ENCODE data around the gene MAP3K2.

Gene MAP3K2

DNA sequence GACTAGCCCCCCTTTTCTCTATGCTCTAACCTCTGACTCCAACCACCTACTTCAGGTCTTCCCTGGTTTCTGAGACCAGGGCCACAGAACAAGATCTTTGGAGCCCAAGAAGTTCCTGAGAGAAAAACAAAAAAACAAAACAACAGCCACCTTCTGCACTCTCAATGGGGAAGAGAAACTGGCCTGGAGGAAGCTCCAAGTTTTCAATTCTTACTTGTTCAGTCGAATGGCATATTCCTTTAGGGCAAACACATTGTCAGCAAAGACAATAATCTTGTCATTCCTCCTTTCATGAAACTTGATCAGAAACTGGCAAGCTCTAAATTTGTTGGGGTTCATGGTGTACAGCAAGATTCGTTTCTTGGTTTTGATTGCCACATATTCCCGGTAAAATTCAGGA, 108.8 kb downstream of the MAP3K2 start:
- no peak for DNase-seq

DNA sequence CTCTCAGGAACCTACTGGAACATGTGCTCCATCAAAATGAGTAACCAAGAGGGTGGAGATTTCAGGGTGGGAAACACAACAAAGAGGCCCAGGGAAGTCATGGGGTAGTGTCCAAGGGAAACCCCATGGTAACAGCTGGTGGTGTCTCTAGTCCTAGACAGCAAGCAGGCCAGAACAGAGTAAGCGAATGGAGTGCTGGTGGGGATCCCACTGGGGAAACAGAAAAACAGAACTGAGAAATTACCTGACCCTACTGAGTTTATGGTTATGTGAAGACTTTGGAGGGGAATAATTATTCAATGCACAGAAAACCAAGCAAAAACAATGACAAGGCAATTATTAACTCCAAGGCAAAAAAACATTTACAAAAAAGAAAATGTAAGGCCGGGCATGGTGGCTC, 110.7 kb downstream of the MAP3K2 start:
- no peak for DNase-seq

GRCh38 chr2:127275789-127276188, 112.0 kb downstream of the MAP3K2 start:
- no peak for DNase-seq

DNA sequence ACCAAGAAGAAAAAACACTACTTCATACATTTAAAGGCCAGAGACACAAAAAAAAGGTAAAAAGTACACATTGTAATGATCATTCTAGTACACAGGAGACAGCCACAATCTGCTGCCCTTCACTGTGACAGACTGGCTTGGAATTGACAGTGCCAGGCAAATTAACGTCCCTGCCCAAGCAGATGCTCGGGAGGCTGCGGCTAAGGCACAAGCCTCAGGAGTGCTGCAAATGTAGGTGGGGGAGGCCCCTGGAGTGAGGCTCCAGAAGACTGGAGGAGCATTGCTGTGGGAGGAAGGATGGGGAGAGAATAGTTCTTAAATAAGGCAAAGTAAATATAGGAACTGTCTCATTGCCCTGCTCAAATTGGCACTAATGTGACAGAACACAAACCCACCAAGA, 112.4 kb downstream of the MAP3K2 start:
- no peak for DNase-seq

DNA sequence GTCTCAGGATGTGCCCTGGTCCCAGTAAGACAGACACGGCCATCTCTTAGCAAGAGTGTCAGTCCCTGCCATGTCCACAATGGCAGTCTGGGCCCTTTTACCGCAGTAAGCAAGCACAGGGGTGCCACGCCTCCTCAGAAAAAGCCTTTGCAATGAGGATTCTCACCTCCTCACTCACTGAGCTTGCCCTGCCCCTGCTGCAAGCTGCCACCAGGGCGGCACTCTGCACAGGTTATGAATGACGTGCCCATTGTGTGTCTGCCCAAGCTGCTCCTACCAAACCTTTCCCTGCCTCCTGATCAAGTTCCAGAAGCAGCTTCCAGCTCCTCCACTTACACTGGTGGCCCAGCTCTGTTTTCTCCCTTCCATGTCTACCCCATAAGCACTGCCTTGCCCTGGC, 117.1 kb downstream of the MAP3K2 start:
- no peak for DNase-seq

DNA sequence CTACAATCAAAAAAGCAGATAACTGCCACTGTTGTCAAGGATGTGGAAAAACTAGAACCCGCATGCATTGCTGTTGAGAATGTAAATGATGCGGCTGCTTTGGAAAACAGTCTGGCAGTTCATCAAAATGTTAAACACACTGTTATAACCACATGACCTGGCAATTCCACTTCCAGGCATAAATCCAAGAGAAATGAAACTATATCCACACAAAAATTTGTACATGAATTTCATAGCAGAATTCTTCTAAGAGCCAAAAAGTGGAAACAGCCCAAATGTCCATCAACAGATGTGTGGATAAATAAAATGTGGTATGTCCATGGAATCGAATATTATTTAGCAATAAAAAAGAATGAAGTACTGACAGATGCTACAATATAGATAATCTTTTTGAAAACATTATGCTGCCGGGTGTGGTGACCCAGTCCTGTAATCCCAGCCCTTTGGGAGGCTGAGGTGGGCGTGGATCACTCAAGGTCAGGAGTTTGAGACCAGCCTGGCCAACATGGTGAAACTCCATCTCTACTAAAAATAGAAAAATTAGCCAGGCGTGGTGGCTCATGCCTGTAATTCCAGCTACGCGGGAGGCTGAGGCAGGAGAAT, 125.9 kb downstream of the MAP3K2 start:
- no peak for DNase-seq

DNA sequence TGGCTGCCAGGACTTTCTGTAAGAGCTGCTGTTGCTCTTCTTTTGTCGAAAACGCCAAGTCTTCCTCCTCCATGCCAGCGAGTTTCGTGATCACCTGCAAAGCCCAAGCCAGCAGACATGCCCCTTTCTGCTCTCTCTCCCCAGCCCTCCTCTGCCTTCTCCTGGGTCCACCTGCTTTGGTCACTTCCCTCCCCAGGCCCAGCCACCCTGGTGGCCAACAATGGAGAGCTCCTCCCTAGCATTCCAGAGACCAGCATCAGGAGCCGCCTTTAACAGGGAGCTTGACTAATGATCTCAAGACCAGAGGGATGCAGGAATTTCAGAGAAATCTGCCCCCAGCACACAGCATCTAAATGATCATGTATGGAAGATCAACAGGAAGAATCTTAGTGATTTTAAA, 128.4 kb downstream of the MAP3K2 start:
- DNase-seq: no peak

DNA sequence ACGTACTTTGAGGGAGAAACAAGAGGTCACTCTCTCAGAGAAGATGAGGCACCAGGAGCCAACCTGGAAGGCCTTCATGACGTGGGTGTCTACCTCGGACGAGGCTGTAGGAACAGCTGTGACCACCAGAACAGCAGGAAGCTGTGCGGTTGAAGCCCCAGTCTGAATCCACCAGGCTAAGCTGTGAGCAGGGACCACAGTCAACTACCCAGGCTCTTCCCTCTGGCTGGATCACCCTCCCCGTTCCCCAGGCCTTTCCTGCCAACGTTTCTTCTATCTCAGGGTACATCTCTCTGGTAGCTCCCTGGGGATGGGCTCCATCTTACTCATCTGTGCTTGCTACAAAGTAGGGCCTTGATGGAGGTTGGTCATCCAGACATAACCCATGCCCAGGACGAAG, 130.9 kb downstream of the MAP3K2 start:
- no peak for DNase-seq

DNA sequence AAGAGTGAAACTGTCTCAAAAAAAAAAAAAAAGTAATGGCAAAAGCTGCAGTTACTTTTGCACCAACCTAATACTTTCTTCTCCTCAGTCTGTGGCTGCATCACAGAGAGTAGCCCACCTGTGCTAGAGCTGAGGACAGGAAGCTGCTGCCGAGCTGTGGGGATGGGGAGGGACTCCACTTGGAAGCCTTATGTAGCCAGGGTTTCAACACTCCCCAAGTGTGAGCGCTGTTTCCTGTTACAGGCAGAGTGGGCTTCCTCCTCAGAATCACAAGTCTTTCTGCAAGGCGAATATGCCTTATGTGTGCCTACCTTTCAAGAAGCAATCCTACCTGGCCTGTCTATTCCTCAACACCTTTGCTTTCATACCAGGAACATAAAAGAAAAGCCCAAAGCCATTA, 131.4 kb downstream of the MAP3K2 start:
- DNase-seq: no peak

- DNase-seq: no peak
Observed at GRCh38 chr2:127255721-127256120, 132.1 kb downstream of the MAP3K2 start.

- no peak for DNase-seq
Observed at GRCh38 chr2:127255146-127255545, 132.6 kb downstream of the MAP3K2 start.

DNA sequence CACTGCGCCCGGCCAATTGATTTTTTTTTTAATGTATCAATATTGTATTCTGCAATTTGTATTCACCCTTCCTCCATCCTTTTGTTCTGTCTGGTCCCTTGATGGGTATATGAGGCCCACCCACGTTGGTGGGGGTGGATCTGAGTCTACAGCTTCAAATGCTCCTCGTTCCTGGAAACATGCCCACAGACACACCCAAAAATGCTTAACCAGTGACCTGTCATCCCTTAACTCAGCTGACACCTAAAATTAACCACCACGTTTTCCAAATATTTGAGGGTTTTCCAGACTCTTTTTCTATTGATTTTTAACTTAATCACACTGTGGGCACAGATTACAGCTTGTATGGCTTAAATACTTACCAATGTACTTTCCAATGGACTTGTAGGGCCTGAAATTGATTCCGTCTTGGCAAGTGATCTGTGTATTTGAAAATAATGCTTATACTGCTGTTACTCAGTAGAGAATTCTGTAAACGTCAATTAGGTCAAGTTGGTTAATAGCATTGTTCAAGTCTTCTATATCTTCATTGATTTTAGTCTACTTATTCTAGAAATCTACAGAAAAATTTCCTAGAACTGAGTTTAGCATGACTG, 133.3 kb downstream of the MAP3K2 start:
- DNase-seq: no peak
